NCI-H510A (cell line): ENCODE results near the gene IPO4.

Experiments
- DNase-seq: peaks from one replicate; lab custom pipeline; 2025; lab: John Stamatoyannopoulos, UW

The IPO4 gene

GRCh38 chr14:24130717-24131548 lies 57.7 kb downstream of the IPO4 start:
- no peak for DNase-seq

- DNase-seq, result no peak
These were observed 58.3 kb downstream of the IPO4 start, which contains the start of gene FITM1 for GRCh38 chr14:24130380-24130716. Gene FITM1, plus strand, starts transcription at chr14:24130659. Its CDS starts 905 bp downstream, at chr14:24131564.
